ENCODE data around the gene EDEM3. TPM values are rescaled to one million over a fixed set of nuclear protein-coding genes. Genes with fewer than 3 reads are reported as not detected.
A peak's percentile ranks its signal among the peaks of the same experiment; 100 is the strongest.
"Not testable (repeated sequence)": the region's sequence is repeated elsewhere in the genome, so short reads cannot be mapped to it uniquely, and the experiment has no call there.

EDEM3 gene
- total and polyA plus RNA-seq, 9 of the 15 experiments (the other 6 are each of a cell fraction or from before 2014, with no cell fraction given): 15.8 to 46.6 (median 28.0) TPM

DNA sequence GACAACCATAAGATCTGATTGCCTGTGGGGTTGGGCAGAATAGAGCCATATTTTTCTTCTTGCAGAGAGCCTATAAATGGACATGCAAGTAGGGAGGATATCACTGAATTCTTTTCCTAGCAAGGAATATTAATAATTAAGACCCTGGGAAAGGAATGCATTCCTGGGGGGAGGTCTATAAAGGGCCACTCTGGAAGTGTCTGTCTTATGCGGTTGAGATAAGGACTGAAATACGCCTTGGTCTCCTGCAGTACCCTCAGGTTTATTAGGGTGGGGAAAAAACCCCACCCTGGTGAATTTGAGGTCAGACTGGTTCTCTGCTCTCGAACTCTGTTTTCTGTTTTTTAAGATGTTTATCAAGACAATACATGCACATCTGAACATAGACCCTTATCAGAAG lies 29.1 kb upstream of the EDEM3 start:
- H3K4me2 ChIP-seq (ENCODE audit: insufficient read depth, low read length); H3K27me3 ChIP-seq (ENCODE audit: control insufficient read depth in 2 of 2, insufficient read depth in 2 of 2, low read length in 2 of 2); H3K27ac ChIP-seq (ENCODE audit: extremely low read depth, low read depth, low read length); H4K20me1 ChIP-seq (replicated peaks; ENCODE audit: control insufficient read depth, insufficient read depth, low read length); intact Hi-C loops (cut with micrococcal nuclease); H3K4me1 ChIP-seq (replicated peaks in 1 of 2; ENCODE audit: control insufficient read depth in 2 of 2, insufficient read depth in 2 of 2, low read length in 2 of 2); ATAC-seq; H3K36me3 ChIP-seq (ENCODE audit: control insufficient read depth, insufficient read depth, low read length); H3K9me3 ChIP-seq (replicated peaks; ENCODE audit: control insufficient read depth, insufficient read depth, low read depth, low read length); BruUV-seq (replicated peaks); FAIRE-seq; POLR2A ChIA-PET; H3K9ac ChIP-seq (ENCODE audit: insufficient read depth in 1 of 2, low read depth in 2 of 2, low read length in 2 of 2); H3K4me3 ChIP-seq; in situ Hi-C loops (cut with MboI); DNase-seq (ENCODE audit: extremely low read depth in 1 of 4, low spot score in 3 of 4); H3K9me1 ChIP-seq (ENCODE audit: control insufficient read depth, insufficient read depth, low read length); H2AFZ ChIP-seq (ENCODE audit: low read depth, low read length); CTCF ChIA-PET (ENCODE audit: low intra/inter-chr PET ratio); H3K79me2 ChIP-seq (ENCODE audit: control insufficient read depth, insufficient read depth, low read length): not testable (repeated sequence)
- TF ChIP-seq CBX5 (IDR thresholded peaks at IDR 0.05; ENCODE audit: borderline replicate concordance, low read depth) (peak; percentile 87), CBX3 (IDR thresholded peaks at IDR 0.05; ENCODE audit: borderline replicate concordance in 1 of 2, low read length in 2 of 2) (peak in 1 of 2 experiments; percentile 63; a peak in 2 of 3 replicates), TRIM28 (IDR thresholded peaks at IDR 0.05) (peak; percentile 71; the same call in 1 of the 2 replicates)
- WGBS (ENCODE audit: insufficient coverage, low coverage, missing lambda C conversion rate): 66% methylated on average over 3 of the region's 3 CpGs

DNA sequence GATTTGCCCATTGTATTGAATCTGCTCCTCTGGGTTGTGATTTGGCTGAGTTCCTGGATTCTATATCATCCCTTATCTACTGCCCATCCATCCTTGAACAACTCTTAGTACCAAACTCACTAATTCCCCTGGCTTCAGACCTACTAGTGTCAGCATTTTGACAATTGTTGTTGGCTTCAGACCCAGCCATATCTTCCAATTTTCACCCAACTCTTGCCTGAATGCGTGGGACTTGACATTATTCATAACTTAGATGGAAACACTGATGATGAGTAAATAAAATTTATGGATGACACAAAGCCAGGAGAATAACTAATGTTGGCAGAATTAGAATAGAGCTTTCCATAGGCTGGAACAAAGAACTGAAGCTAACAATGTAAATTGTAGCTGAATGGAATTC lies 27.3 kb upstream of the EDEM3 start:
- no peak for FAIRE-seq
- BruUV-seq (replicated peaks): no TSS peak
- peaks cover 0 to 4% of the 10 kb centered on the region in 2 experiments; a peak in 1 of 5 replicates for H3K4me1 ChIP-seq (replicated peaks in 1 of 2; ENCODE audit: control insufficient read depth in 2 of 2, insufficient read depth in 2 of 2, low read length in 2 of 2)
- no peaks in the 10 kb centered on the region for H3K79me2 ChIP-seq (ENCODE audit: control insufficient read depth, insufficient read depth, low read length)
- H3K36me3 ChIP-seq (ENCODE audit: control insufficient read depth, insufficient read depth, low read length): no peaks in the 10 kb centered on the region
- no peaks in the 10 kb centered on the region for H3K9me1 ChIP-seq (ENCODE audit: control insufficient read depth, insufficient read depth, low read length)
- no peak overlapping the region for H2AFZ ChIP-seq (ENCODE audit: low read depth, low read length)
- no peak overlapping the region for H3K27ac ChIP-seq (ENCODE audit: extremely low read depth, low read depth, low read length)
- intact Hi-C loops (cut with micrococcal nuclease): no loop called here
- DNase-seq (ENCODE audit: extremely low read depth in 1 of 4, low spot score in 3 of 4): no peak
- no peaks in the 10 kb centered on the region for H3K9me3 ChIP-seq (replicated peaks; ENCODE audit: control insufficient read depth, insufficient read depth, low read depth, low read length)
- no peak overlapping the region for H3K4me3 ChIP-seq
- H3K27me3 ChIP-seq (ENCODE audit: control insufficient read depth in 2 of 2, insufficient read depth in 2 of 2, low read length in 2 of 2): no peaks in the 10 kb centered on the region
- ChIA-PET CTCF (ENCODE audit: low intra/inter-chr PET ratio) (no interaction called here), POLR2A (no interaction called here)
- no peaks in the 10 kb centered on the region for H4K20me1 ChIP-seq (replicated peaks; ENCODE audit: control insufficient read depth, insufficient read depth, low read length)
- 5% methylated on average over 1 of the region's 1 CpG for WGBS (ENCODE audit: insufficient coverage, low coverage, missing lambda C conversion rate)
- in situ Hi-C loops (cut with MboI): no loop called here
- no peak for ATAC-seq
- H3K4me2 ChIP-seq (ENCODE audit: insufficient read depth, low read length): no peak overlapping the region
- H3K9ac ChIP-seq (ENCODE audit: insufficient read depth in 1 of 2, low read depth in 2 of 2, low read length in 2 of 2): no peak overlapping the region
- TF ChIP-seq BCL6 (CRISPR knock-in tag; IDR thresholded peaks at IDR 0.05) (no peak), ZNF408 (CRISPR knock-in tag; IDR thresholded peaks at IDR 0.05; ENCODE audit: low read depth) (no peak), SRSF1 (IDR thresholded peaks at IDR 0.05; ENCODE audit: low read depth, low read length) (no peak), NR2C1 (IDR thresholded peaks at IDR 0.05) (no peak), NR2C1 (tag; IDR thresholded peaks at IDR 0.05) (no peak)
- TF ChIP-seq, protein P1, sequence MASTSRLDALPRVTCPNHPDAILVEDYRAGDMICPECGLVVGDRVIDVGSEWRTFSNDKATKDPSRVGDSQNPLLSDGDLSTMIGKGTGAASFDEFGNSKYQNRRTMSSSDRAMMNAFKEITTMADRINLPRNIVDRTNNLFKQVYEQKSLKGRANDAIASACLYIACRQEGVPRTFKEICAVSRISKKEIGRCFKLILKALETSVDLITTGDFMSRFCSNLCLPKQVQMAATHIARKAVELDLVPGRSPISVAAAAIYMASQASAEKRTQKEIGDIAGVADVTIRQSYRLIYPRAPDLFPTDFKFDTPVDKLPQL (IDR thresholded peaks at IDR 0.05; ENCODE audit: extremely low read depth, insufficient read length): no peak

All from K562 (cell line).